ENCODE results near the gene DPPA2.

The DPPA2 gene

DNA sequence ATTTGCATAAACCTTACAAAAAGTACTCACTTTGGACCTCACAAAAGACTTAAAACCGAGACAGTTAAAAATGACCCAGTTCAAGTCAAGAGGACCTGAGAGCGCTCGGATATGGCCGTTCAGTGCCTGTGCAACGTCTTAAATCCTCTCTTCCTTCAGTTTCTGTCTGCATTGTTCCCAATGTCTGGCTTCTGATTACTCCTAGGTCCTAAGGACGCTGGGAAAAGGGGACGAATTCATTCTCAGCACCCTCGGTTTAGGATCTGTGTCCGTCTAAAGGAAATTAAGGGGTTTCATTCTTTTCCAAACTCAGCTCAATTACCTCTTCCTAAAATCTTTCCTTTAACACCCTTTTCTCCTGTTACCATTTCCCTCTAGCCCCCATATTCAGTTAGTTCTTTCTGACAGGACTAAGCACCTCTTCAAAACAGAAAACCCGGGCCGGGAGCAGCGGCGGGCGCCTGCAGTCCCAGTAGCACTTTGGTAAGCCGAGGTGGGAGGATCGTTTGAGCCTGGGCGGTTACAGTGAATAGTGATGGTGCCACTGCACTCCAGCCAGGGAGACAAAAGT lies 20.1 kb upstream of the DPPA2 start:
- TF ChIP-seq CTCF (IDR thresholded peaks at IDR 0.05) = no peak

DNA sequence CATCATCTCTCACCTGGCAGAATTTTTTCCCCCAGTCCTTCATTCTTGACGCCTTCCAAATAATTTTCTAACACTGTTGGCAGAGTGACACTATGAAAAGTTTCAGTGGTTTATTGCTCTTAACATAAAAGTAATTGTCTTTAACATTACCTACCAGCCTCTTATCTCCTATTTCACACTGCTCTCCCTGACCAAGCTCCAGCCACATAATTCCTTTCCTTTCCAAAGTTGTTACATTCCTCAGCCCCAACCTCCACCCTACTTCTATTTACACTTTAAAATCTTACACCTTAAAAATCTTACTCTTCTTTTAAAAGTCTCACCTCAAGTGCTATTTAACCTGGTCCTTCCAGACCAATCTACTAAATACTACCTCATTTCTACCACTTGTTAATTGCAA lies 18.3 kb upstream of the DPPA2 start:
- no peak for TF ChIP-seq CTCF (IDR thresholded peaks at IDR 0.05)

GRCh38 chr3:109331692-109332091 lies 15.4 kb upstream of the DPPA2 start:
- no peak for TF ChIP-seq CTCF (IDR thresholded peaks at IDR 0.05)

DNA sequence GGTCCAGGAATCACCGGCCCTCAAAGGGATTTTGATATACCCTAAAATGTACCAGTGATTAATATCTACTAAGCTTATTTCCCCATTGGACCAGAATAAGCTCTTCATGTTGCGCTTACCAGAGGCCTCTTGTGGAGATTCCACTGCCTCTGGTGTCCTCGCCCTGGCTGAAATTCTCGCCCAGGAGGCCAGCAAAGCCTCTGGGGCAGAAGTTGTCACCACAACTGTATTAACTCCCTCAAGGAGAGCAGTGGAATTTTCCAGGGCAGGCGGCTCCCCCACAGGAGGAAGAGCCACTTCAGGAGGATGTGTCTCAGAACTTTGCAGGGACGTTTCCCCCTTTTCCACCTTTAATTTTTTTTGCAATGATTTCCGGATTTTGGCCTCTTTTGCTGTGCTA lies 14.1 kb upstream of the DPPA2 start:
- TF ChIP-seq CTCF (IDR thresholded peaks at IDR 0.05) = no peak

DNA sequence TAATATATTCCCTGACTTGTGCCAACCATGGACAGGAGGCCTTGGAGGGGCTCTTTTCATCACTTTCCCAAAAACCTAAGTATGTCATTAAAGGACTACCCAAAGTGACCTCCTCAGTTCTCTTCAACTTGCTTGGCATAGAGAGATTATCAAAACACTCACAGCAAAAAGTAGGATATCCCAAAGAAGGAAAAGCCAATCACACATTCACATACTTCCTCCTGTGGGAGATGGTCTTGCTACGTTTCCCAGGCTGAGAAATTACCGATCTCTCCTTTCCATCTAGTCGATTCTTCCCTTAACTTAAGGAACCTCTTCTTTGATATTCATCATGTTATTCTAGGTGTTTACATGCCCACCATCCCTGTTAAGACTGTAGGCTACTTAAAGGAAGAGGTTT lies 11.9 kb upstream of the DPPA2 start:
- TF ChIP-seq CTCF (IDR thresholded peaks at IDR 0.05) = no peak

- no peak for TF ChIP-seq CTCF (IDR thresholded peaks at IDR 0.05)
Measured at GRCh38 chr3:109325657-109326056, 9.3 kb upstream of the DPPA2 start.

DNA sequence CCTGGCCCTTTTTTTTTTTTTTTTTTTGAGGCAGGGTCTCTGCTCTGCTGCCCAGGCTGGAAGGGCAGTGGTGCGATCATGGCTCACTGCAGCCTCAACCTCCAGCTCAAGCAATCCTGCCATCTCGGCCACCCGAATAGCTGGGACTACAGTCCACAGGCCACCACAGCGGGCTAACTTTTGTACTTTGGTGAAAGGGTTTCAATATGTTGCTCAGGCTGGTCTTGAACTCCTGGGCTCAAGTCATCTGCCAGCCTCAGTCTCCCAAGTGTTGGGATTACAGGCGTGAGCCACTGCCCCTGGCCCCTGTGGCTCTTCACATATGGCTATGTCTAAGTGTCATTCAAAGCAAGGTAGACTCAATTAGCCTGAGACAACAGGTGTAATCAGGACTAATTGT lies 8.8 kb upstream of the DPPA2 start:
- no peak for TF ChIP-seq CTCF (IDR thresholded peaks at IDR 0.05)

- no peak for TF ChIP-seq CTCF (IDR thresholded peaks at IDR 0.05)
Measured at GRCh38 chr3:109313061-109313460, 3.3 kb downstream of the DPPA2 start.
